Hematopoietic multipotent progenitor cell treated with erythropoietin and hydrocortisone succinate and interleukin-3 and kit ligand, for 6 days (in vitro differentiated cells): ENCODE results near the gene NRXN3.

Source experiments
- DNase-seq: peaks from one replicate; pipeline ENCODE4 v3.0.0-alpha.2; 2015

Gene NRXN3

GRCh38 chr14:78752518-78753188, 582.5 kb downstream of the NRXN3 start:
- DNase-seq = no peak

GRCh38 chr14:78754059-78754458, 583.9 kb downstream of the NRXN3 start:
- DNase-seq = no peak

- DNase-seq = peak; percentile 48
These were observed 588.2 kb downstream of the NRXN3 start for GRCh38 chr14:78758333-78758732.

- no peak for DNase-seq
These were observed 592.2 kb downstream of the NRXN3 start for GRCh38 chr14:78762331-78762730.

GRCh38 chr14:78763746-78764145, 593.6 kb downstream of the NRXN3 start:
- no peak for DNase-seq

- no peak for DNase-seq
These were observed 594.1 kb downstream of the NRXN3 start for GRCh38 chr14:78764240-78764639.

GRCh38 chr14:78764645-78765044, 594.5 kb downstream of the NRXN3 start:
- no peak for DNase-seq

- no peak for DNase-seq
These were observed 597.3 kb downstream of the NRXN3 start for GRCh38 chr14:78767436-78767835.

- DNase-seq = no peak
These were observed 612.4 kb downstream of the NRXN3 start for GRCh38 chr14:78782551-78782950.

- no peak for DNase-seq
These were observed 615.1 kb downstream of the NRXN3 start for GRCh38 chr14:78785265-78785664.

GRCh38 chr14:78788467-78789360, 618.5 kb downstream of the NRXN3 start:
- DNase-seq = no peak

GRCh38 chr14:78790271-78790670, 620.1 kb downstream of the NRXN3 start:
- peak; percentile 2 for DNase-seq

- no peak for DNase-seq
These were observed 628.6 kb downstream of the NRXN3 start for GRCh38 chr14:78798757-78799156.

- no peak for DNase-seq
These were observed 635.4 kb downstream of the NRXN3 start for GRCh38 chr14:78805570-78805969.

- no peak for DNase-seq
These were observed 652.9 kb downstream of the NRXN3 start for GRCh38 chr14:78823035-78823434.

- no peak for DNase-seq
These were observed 653.3 kb downstream of the NRXN3 start for GRCh38 chr14:78823516-78823915.

- DNase-seq = no peak
These were observed 659.1 kb downstream of the NRXN3 start for GRCh38 chr14:78829274-78829673.

GRCh38 chr14:78834766-78835451, 664.7 kb downstream of the NRXN3 start:
- DNase-seq = no peak

GRCh38 chr14:78835909-78836308, 665.7 kb downstream of the NRXN3 start:
- no peak for DNase-seq

GRCh38 chr14:78836777-78837176, 666.6 kb downstream of the NRXN3 start:
- DNase-seq = peak; percentile 79

GRCh38 chr14:78838959-78839358, 668.8 kb downstream of the NRXN3 start:
- DNase-seq = no peak

- no peak for DNase-seq
These were observed 670.7 kb downstream of the NRXN3 start for GRCh38 chr14:78840898-78841297.

- no peak for DNase-seq
These were observed 677.6 kb downstream of the NRXN3 start for GRCh38 chr14:78847801-78848200.
